Suprapubic skin (tissue), 4 donors: ENCODE results near the gene FOS. TPM values are rescaled to one million over a fixed set of nuclear protein-coding genes. Genes with fewer than 3 reads are reported as not detected.
"Not testable (repeated sequence)": the region's sequence is repeated elsewhere in the genome, so short reads cannot be mapped to it uniquely, and the experiment has no call there.

Experiments used
- DNase-seq, 2 donors: peaks; one replicate each; pipeline ENCODE4 v3.0.0-alpha.2; 2019; ENCODE audit warnings: low spot score in 2 of 2
- H3K27ac ChIP-seq: fragments of 200-600 bp; sonication (generic); one replicate; pipeline ENCODE4 v1.5.1; 2019
- H3K27me3 ChIP-seq: fragments of 200-600 bp; sonication (generic); one replicate; pipeline ENCODE4 v1.5.1; 2019
- H3K36me3 ChIP-seq: fragments of 200-600 bp; sonication (generic); one replicate; pipeline ENCODE4 v1.5.1; 2019
- H3K4me1 ChIP-seq: fragments of 200-600 bp; sonication (generic); one replicate; pipeline ENCODE4 v1.5.1; 2019
- H3K4me3 ChIP-seq: fragments of 200-600 bp; sonication (generic); one replicate; pipeline ENCODE4 v1.5.1; 2019; ENCODE audit warnings: mild to moderate bottlenecking
- H3K9me3 ChIP-seq: fragments of 200-600 bp; sonication (generic); one replicate; pipeline ENCODE4 v1.5.1; 2019
- CTCF ChIP-seq, 2 donors: fragments of 200-600 bp in 1 of 2; fragments of 450-650 bp in 1 of 2; sonication (generic) in 1 of 2; IDR thresholded peaks; one replicate each; pipeline ENCODE4 v1.5.1; 2016 to 2019; ENCODE audit warnings: antibody characterized with exemption in 2 of 2, mild to moderate bottlenecking in 1 of 2, moderate library complexity in 1 of 2
- EP300 ChIP-seq: sonication (generic); formaldehyde crosslinking; IDR thresholded peaks from one replicate; pipeline ENCODE4 v1.6.1; 2017; ENCODE audit warnings: antibody characterized with exemption
- POLR2A ChIP-seq, 2 donors: fragments of 450-650 bp; IDR thresholded peaks; one replicate each; pipeline ENCODE4 v1.6.1; 2017; ENCODE audit warnings: antibody characterized with exemption in 2 of 2, mild to moderate bottlenecking in 2 of 2, moderate library complexity in 2 of 2
- POLR2AphosphoS5 ChIP-seq, 3 donors: sonication (generic); formaldehyde crosslinking; IDR thresholded peaks; one replicate each; pipeline ENCODE4 v1.6.1; 2017; ENCODE audit warnings: antibody characterized with exemption in 3 of 3
- WGBS: methylation state at CpG from one replicate; pipeline ENCODE4 v1.1.5; 2018; 5-methylcytosine and 5-hydroxymethylcytosine counted together
- total RNA-seq, 4 donors: library from RNA; depleted of rRNA; stranded (reverse); fragments of >200 nt; gene quantifications; one replicate each; pipeline ENCODE4 v1.1.0, GENCODE V29; 2016

Gene FOS
- total RNA-seq, 4 donors from 2014 or later: 2,120 to 3,987 (median 3,212) TPM

- H3K27ac ChIP-seq: peak overlapping the region; percentile 24
- peak in 1 of 2 donors; percentile 87 for DNase-seq
- WGBS: 89% methylated on average over 18 of the region's 18 CpGs
- H3K36me3 ChIP-seq: peaks cover 40% of the 10 kb centered on the region
- H3K9me3 ChIP-seq, H3K27me3 ChIP-seq: not testable (repeated sequence)
- H3K4me3 ChIP-seq: peak overlapping the region; percentile 98
- peaks cover 21% of the 10 kb centered on the region for H3K4me1 ChIP-seq
- TF ChIP-seq POLR2A (IDR thresholded peaks at IDR 0.05) (peak; percentile 4 to 74), POLR2AphosphoS5 (IDR thresholded peaks at IDR 0.05) (peak in 1 of 3 donors; percentile 77)
Observed at GRCh38 chr14:75282555-75283161, 4.0 kb downstream of the FOS start.

- Histone ChIP-seq H3K4me1 (peaks cover 18% of the 10 kb centered on the region), H3K9me3 (no peaks in the 10 kb centered on the region), H3K36me3 (peaks cover 40% of the 10 kb centered on the region), H3K27ac (peak overlapping the region; percentile 24), H3K27me3 (no peaks in the 10 kb centered on the region), H3K4me3 (no peak overlapping the region)
- DNase-seq: peak in 1 of 2 donors; percentile 88
- TF ChIP-seq EP300 (no peak), POLR2AphosphoS5 (IDR thresholded peaks at IDR 0.05) (peak in 2 of 3 donors; percentile 26 to 99)
- 68% methylated on average over 13 of the region's 13 CpGs for WGBS
Observed at GRCh38 chr14:75283162-75283832, 4.7 kb downstream of the FOS start.

- Histone ChIP-seq H3K36me3 (peaks cover 38% of the 10 kb centered on the region), H3K27ac (no peak overlapping the region), H3K27me3 (no peaks in the 10 kb centered on the region), H3K9me3 (no peaks in the 10 kb centered on the region), H3K4me1 (peaks cover 18% of the 10 kb centered on the region), H3K4me3 (no peak overlapping the region)
- 76% methylated on average over 5 of the region's 5 CpGs for WGBS
- peak in 1 of 2 donors; percentile 87 for DNase-seq
- no peak for TF ChIP-seq CTCF (IDR thresholded peaks at IDR 0.05)
- no peak for TF ChIP-seq EP300
- TF ChIP-seq POLR2A (IDR thresholded peaks at IDR 0.05): no peak
- TF ChIP-seq POLR2AphosphoS5 (IDR thresholded peaks at IDR 0.05): peak in 1 of 3 donors; percentile 77
Observed at GRCh38 chr14:75283833-75284563, 5.4 kb downstream of the FOS start.

- no peaks in the 10 kb centered on the region for H3K27me3 ChIP-seq
- peak in 1 of 2 donors; percentile 68 for DNase-seq
- peaks cover 25% of the 10 kb centered on the region for H3K36me3 ChIP-seq
- peaks cover 14% of the 10 kb centered on the region for H3K4me1 ChIP-seq
- TF ChIP-seq POLR2AphosphoS5 (IDR thresholded peaks at IDR 0.05): no peak
- TF ChIP-seq EP300: no peak
- no peak for TF ChIP-seq POLR2A (IDR thresholded peaks at IDR 0.05)
- no peak for TF ChIP-seq CTCF (IDR thresholded peaks at IDR 0.05)
- H3K4me3 ChIP-seq: no peak overlapping the region
- no peaks in the 10 kb centered on the region for H3K9me3 ChIP-seq
- no peak overlapping the region for H3K27ac ChIP-seq
Observed at GRCh38 chr14:75285331-75285730, 6.7 kb downstream of the FOS start.

- Histone ChIP-seq H3K4me3 (no peak overlapping the region), H3K36me3 (peaks cover 15% of the 10 kb centered on the region), H3K27me3 (no peaks in the 10 kb centered on the region), H3K9me3 (no peaks in the 10 kb centered on the region), H3K27ac (no peak overlapping the region), H3K4me1 (peaks cover 8% of the 10 kb centered on the region)
- DNase-seq: peak in 1 of 2 donors; percentile 64
- WGBS: 43% methylated on average over 5 of the region's 5 CpGs
- no peak for TF ChIP-seq POLR2A (IDR thresholded peaks at IDR 0.05)
- no peak for TF ChIP-seq POLR2AphosphoS5 (IDR thresholded peaks at IDR 0.05)
- no peak for TF ChIP-seq EP300
- TF ChIP-seq CTCF (IDR thresholded peaks at IDR 0.05): no peak
Observed at GRCh38 chr14:75286313-75286712, 7.7 kb downstream of the FOS start.

- Histone ChIP-seq H3K9me3 (no peaks in the 10 kb centered on the region), H3K4me1 (peaks cover 6% of the 10 kb centered on the region), H3K27me3 (no peaks in the 10 kb centered on the region), H3K36me3 (no peaks in the 10 kb centered on the region), H3K27ac (no peak overlapping the region), H3K4me3 (no peak overlapping the region)
- WGBS: 70% methylated on average over 3 of the region's 3 CpGs
- peak; percentile 25 to 52 for DNase-seq
- TF ChIP-seq POLR2A (IDR thresholded peaks at IDR 0.05) (no peak), EP300 (no peak), CTCF (IDR thresholded peaks at IDR 0.05) (no peak), POLR2AphosphoS5 (IDR thresholded peaks at IDR 0.05) (no peak)
Observed at GRCh38 chr14:75289840-75290388, 11.3 kb downstream of the FOS start.
